SK-N-SH (cell line): Measurements from ENCODE around the gene AKR7A2. TPM values are rescaled to one million over a fixed set of nuclear protein-coding genes. Genes with fewer than 3 reads are reported as not detected.

Experiments used
- CTCF ChIA-PET: fragments of 300-600, 350-600 bp; formaldehyde crosslinking; extraction: SDS; loops from one replicate; lab custom pipeline; 2021; lab: Yijun Ruan, JAX
- POLR2A ChIA-PET: fragments of 350-600 bp; sonication (Branson Sonifier 250); formaldehyde crosslinking; extraction: SDS; loops from one replicate; lab custom pipeline; 2020; ENCODE audit warnings: antibody characterized with exemption, inconsistent platforms; lab: Yijun Ruan, JAX
- DNase-seq: peaks from one replicate; pipeline ENCODE4 v3.0.0; 2012
- H2AFZ ChIP-seq: fragments of 200-600 bp; sonication (generic); 2 replicates; pipeline ENCODE4 v1.8.1; 2016; ENCODE audit warnings: antibody characterized with exemption, mild to moderate bottlenecking, low read depth
- H3F3A ChIP-seq: fragments of 200-600 bp; sonication (generic); replicated peaks from 2 replicates; pipeline ENCODE3; 2016; ENCODE audit warnings: antibody characterized with exemption, mild to moderate bottlenecking; ENCODE audit not compliant: insufficient read depth
- H3K27ac ChIP-seq, 2 experiments: fragments of 200-500 bp in 1 of 2; fragments of 200-600 bp in 1 of 2; sonication (Bioruptor generic) in 1 of 2; sonication (generic), shearing (Covaris generic) in 1 of 2; 2 replicates each; pipeline versions ENCODE4 v1.5.1 to v1.6.1; 2014 to 2016; ENCODE audit warnings: low read depth in 2 of 2, inconsistent platforms in 1 of 2, low read length in 1 of 2, mild to moderate bottlenecking in 1 of 2, mixed read lengths in 1 of 2
- H3K27me3 ChIP-seq: fragments of 200-600 bp; sonication (generic), shearing (Covaris generic); 2 replicates; pipeline ENCODE4 v1.6.1; 2016; ENCODE audit warnings: mixed run types; ENCODE audit not compliant: insufficient read depth
- H3K36me3 ChIP-seq, 2 experiments: fragments of 200-500 bp in 1 of 2; fragments of 200-600 bp in 1 of 2; sonication (Bioruptor generic) in 1 of 2; sonication (generic) in 1 of 2; replicated peaks in 1 of 2; 2 replicates each; pipeline versions ENCODE3 to v1.5.1; 2014 to 2016; ENCODE audit warnings: low read length in 1 of 2, mild to moderate bottlenecking in 1 of 2; ENCODE audit not compliant: insufficient read depth in 2 of 2, control insufficient read depth in 1 of 2
- H3K4me1 ChIP-seq, 2 experiments: fragments of 200-500 bp in 1 of 2; fragments of 200-600 bp in 1 of 2; sonication (Bioruptor generic) in 1 of 2; sonication (generic), shearing (Covaris generic) in 1 of 2; 2 replicates each; pipeline versions ENCODE4 v1.5.1 to v1.6.1; 2014 to 2016; ENCODE audit warnings: low read depth in 1 of 2, low read length in 1 of 2, mixed run types in 1 of 2; ENCODE audit not compliant: insufficient read depth in 2 of 2, control insufficient read depth in 1 of 2
- H3K4me2 ChIP-seq: fragments of 200-600 bp; sonication (generic), shearing (Covaris generic); 2 replicates; pipeline ENCODE4 v1.6.1; 2017; ENCODE audit warnings: mixed run types
- H3K4me3 ChIP-seq, 2 experiments: fragments of 200-500 bp in 1 of 2; fragments of 200-600 bp in 1 of 2; sonication (Bioruptor generic) in 1 of 2; sonication (generic), shearing (Covaris generic) in 1 of 2; 2 replicates each; pipeline versions ENCODE4 v1.5.1 to v1.8.1; 2014 to 2016; ENCODE audit warnings: low read depth in 2 of 2, inconsistent platforms in 1 of 2, low read length in 1 of 2, mild to moderate bottlenecking in 1 of 2, mixed read lengths in 1 of 2, moderate library complexity in 1 of 2
- H3K79me2 ChIP-seq: fragments of 200-600 bp; sonication (generic); 2 replicates; pipeline ENCODE4 v1.8.1; 2017; ENCODE audit warnings: mild to moderate bottlenecking; ENCODE audit not compliant: insufficient read depth
- H3K9ac ChIP-seq: fragments of 200-600 bp; sonication (generic); 2 replicates; pipeline ENCODE4 v1.6.1; 2017; ENCODE audit warnings: mixed run types
- H3K9me2 ChIP-seq: fragments of 200-600 bp; sonication (generic); 2 replicates; pipeline ENCODE4 v1.6.1; 2017; ENCODE audit warnings: mixed run types
- H3K9me3 ChIP-seq: fragments of 200-600 bp; sonication (generic); 2 replicates; pipeline ENCODE4 v1.6.1; 2017; ENCODE audit warnings: mixed run types, mild to moderate bottlenecking, moderate library complexity
- H4K20me1 ChIP-seq: fragments of 200-600 bp; sonication (generic); 2 replicates; pipeline ENCODE4 v1.6.1; 2017; ENCODE audit warnings: mild to moderate bottlenecking, mixed run types; ENCODE audit not compliant: insufficient read depth
- CHD2 ChIP-seq: fragments of 150-350 bp; IDR thresholded peaks from 2 replicates; pipeline ENCODE4 v1.6.1; 2018; ENCODE audit warnings: low read length; ENCODE audit not compliant: partially characterized antibody
- ELF1 ChIP-seq: IDR thresholded peaks from 2 replicates; pipeline ENCODE4 v1.4.0; 2012
- EP300 ChIP-seq, 2 experiments: IDR thresholded peaks; 2 replicates each; pipeline versions ENCODE4 v1.4.0 to v1.6.1; 2012; ENCODE audit warnings: borderline replicate concordance in 1 of 2, low read depth in 1 of 2, low read length in 1 of 2
- FOXJ3 ChIP-seq: sonication (generic); formaldehyde crosslinking; IDR thresholded peaks from 2 replicates; pipeline ENCODE4 v1.5.1; 2020; ENCODE audit warnings: mild to moderate bottlenecking, missing genetic modification reagents
- GABPA ChIP-seq: IDR thresholded peaks from 2 replicates; pipeline ENCODE4 v1.4.0; 2012; ENCODE audit warnings: low read depth, mild to moderate bottlenecking
- GATA2 ChIP-seq: sonication (generic); formaldehyde crosslinking; IDR thresholded peaks from 2 replicates; pipeline ENCODE4 v1.5.0; 2020; ENCODE audit warnings: mild to moderate bottlenecking, missing genetic modification reagents
- IRF3 ChIP-seq: fragments of 150-350 bp; IDR thresholded peaks from 2 replicates; pipeline ENCODE4 v1.6.1; 2016; ENCODE audit warnings: mild to moderate bottlenecking, low read depth, low read length
- MEF2A ChIP-seq: IDR thresholded peaks from 2 replicates; pipeline ENCODE4 v1.4.0; 2012; ENCODE audit warnings: low read depth, borderline replicate concordance
- NFIC ChIP-seq: IDR thresholded peaks from 2 replicates; pipeline ENCODE4 v1.4.0; 2012; ENCODE audit warnings: borderline replicate concordance
- NRF1 ChIP-seq: IDR thresholded peaks from 2 replicates; pipeline ENCODE4 v1.6.1; 2012; ENCODE audit warnings: low read depth, mild to moderate bottlenecking, low read length
- POLR2AphosphoS5 ChIP-seq: IDR thresholded peaks from 2 replicates; pipeline ENCODE4 v1.6.1; 2012; ENCODE audit warnings: low read depth, low read length
- RAD21 ChIP-seq: IDR thresholded peaks from 2 replicates; pipeline ENCODE4 v1.6.1; 2012; ENCODE audit warnings: mild to moderate bottlenecking, low read length
- REST ChIP-seq: IDR thresholded peaks from 2 replicates; pipeline ENCODE4 v1.6.1; 2012; ENCODE audit warnings: mild to moderate bottlenecking, low read depth, low read length, moderate library complexity
- SIN3A ChIP-seq: IDR thresholded peaks from 2 replicates; pipeline ENCODE4 v1.6.1; 2012; ENCODE audit warnings: low read depth, mild to moderate bottlenecking, low read length, moderate library complexity, borderline replicate concordance
- SMC3 ChIP-seq: IDR thresholded peaks from 2 replicates; pipeline ENCODE4 v1.6.1; 2012; ENCODE audit warnings: low read depth, low read length, improper control_type of control experiment
- TEAD4 ChIP-seq: IDR thresholded peaks from 2 replicates; pipeline ENCODE4 v1.4.0; 2012; ENCODE audit warnings: mild to moderate bottlenecking, borderline replicate concordance; ENCODE audit not compliant: insufficient read depth
- USF2 ChIP-seq: fragments of 150-350 bp; IDR thresholded peaks from 2 replicates; pipeline ENCODE4 v1.6.1; 2017; ENCODE audit warnings: antibody characterized with exemption, low read length, low read depth, borderline replicate concordance
- YY1 ChIP-seq: IDR thresholded peaks from 2 replicates; pipeline ENCODE4 v1.4.0; 2012; ENCODE audit warnings: low read depth, mild to moderate bottlenecking
- ZBTB33 ChIP-seq: IDR thresholded peaks from 2 replicates; pipeline ENCODE4 v1.4.0; 2012; ENCODE audit warnings: low read depth, borderline replicate concordance
- WGBS: methylation state at CpG from one replicate; pipeline ENCODE4 v1.1.6; 2017; ENCODE audit warnings: low lambda C conversion rate; 5-methylcytosine and 5-hydroxymethylcytosine counted together
- polyA plus RNA-seq, 3 experiments: library from polyadenylated mRNA; depleted of rRNA; stranded (reverse); fragments of >200 nt; gene quantifications; 2 replicates each; pipeline ENCODE4 v1.2.3, GENCODE V29; 2012

The AKR7A2 gene
- polyA plus RNA-seq, 1 of the 3 experiments (the other 2 are of a cell fraction): 40.7 TPM

GRCh38 chr1:19359357-19359756 lies 47.4 kb upstream of the AKR7A2 start:
- H3K9me2 ChIP-seq: no peaks in the 10 kb centered on the region
- peaks cover 18 to 27% of the 10 kb centered on the region in 2 experiments for H3K36me3 ChIP-seq
- no peak overlapping the region for H3K4me2 ChIP-seq
- POLR2A ChIA-PET: interaction anchor here (0.7 kb wide), 1 partner anchor 282 kb away, joined by 3 read pairs; no protein-coding TSS in a partner anchor
- H3K27me3 ChIP-seq: no peaks in the 10 kb centered on the region
- peaks cover 51% of the 10 kb centered on the region; the same call in 1 of the 2 replicates for H3K79me2 ChIP-seq
- peak overlapping the region in 1 of 2 experiments; percentile 35; a peak in 1 of 4 replicates for H3K27ac ChIP-seq
- CTCF ChIA-PET: interaction anchor here (0.7 to 1.2 kb wide), 3 partner anchors 17 to 295 kb away, joined by 3 to 4 read pairs (median 3); no protein-coding TSS in a partner anchor
- no peak overlapping the region for H3K9ac ChIP-seq
- peaks cover 0 to 40% of the 10 kb centered on the region in 2 experiments; a peak in 1 of 4 replicates for H3K4me1 ChIP-seq
- H3K4me3 ChIP-seq: no peak overlapping the region
- DNase-seq: no peak
- TF ChIP-seq REST (no peak), EP300 (IDR thresholded peaks at IDR 0.05; ENCODE audit: borderline replicate concordance in 1 of 2, low read depth in 1 of 2, low read length in 1 of 2) (no peak), USF2 (no peak), POLR2AphosphoS5 (no peak), GABPA (no peak), GATA2 (no peak), MEF2A (no peak)
- no peaks in the 10 kb centered on the region for H3K9me3 ChIP-seq
- no peaks in the 10 kb centered on the region for H3F3A ChIP-seq
- 97% methylated on average over 7 of the region's 11 CpGs for WGBS
- H2AFZ ChIP-seq: no peak overlapping the region
- H4K20me1 ChIP-seq: peaks cover 62% of the 10 kb centered on the region

- Histone ChIP-seq H3K9ac (no peak overlapping the region), H3K27me3 (no peaks in the 10 kb centered on the region), H3K9me3 (no peaks in the 10 kb centered on the region), H3K4me2 (no peak overlapping the region), H3F3A (no peaks in the 10 kb centered on the region), H3K27ac (no peak overlapping the region; a peak in 1 of 4 replicates), H3K4me1 (peaks cover 0 to 44% of the 10 kb centered on the region in 2 experiments; a peak in 1 of 4 replicates), H3K79me2 (peaks cover 46% of the 10 kb centered on the region; the same call in 1 of the 2 replicates), H3K4me3 (no peak overlapping the region), H2AFZ (no peak overlapping the region), H3K9me2 (no peaks in the 10 kb centered on the region), H3K36me3 (peaks cover 24 to 34% of the 10 kb centered on the region in 2 experiments), H4K20me1 (peaks cover 57% of the 10 kb centered on the region)
- WGBS: 96% methylated on average over 7 of the region's 8 CpGs
- ChIA-PET CTCF (interaction anchor here (0.7 to 1.2 kb wide), 2 partner anchors 17 to 295 kb away, joined by 3 read pairs; no protein-coding TSS in a partner anchor), POLR2A (interaction anchor here (0.7 kb wide), 1 partner anchor 282 kb away, joined by 3 read pairs; no protein-coding TSS in a partner anchor)
- DNase-seq: no peak
- TF ChIP-seq ELF1: no peak
- no peak for TF ChIP-seq ZBTB33
- TF ChIP-seq YY1: no peak
- TF ChIP-seq TEAD4: no peak
- no peak for TF ChIP-seq IRF3
- no peak for TF ChIP-seq FOXJ3 (CRISPR knock-in tag)
- TF ChIP-seq USF2: no peak
- no peak for TF ChIP-seq NFIC
- no peak for TF ChIP-seq NRF1
- TF ChIP-seq RAD21: no peak
- TF ChIP-seq CHD2: no peak
- TF ChIP-seq SIN3A: no peak
- no peak for TF ChIP-seq SMC3
These were observed 46.8 kb upstream of the AKR7A2 start for GRCh38 chr1:19358710-19359109.
